Suprapubic skin (tissue), 4 donors: Measurements from ENCODE around the gene STX11.

Experiments used
- CTCF ChIP-seq, 2 donors: fragments of 200-600 bp in 1 of 2; fragments of 450-650 bp in 1 of 2; sonication (generic) in 1 of 2; IDR thresholded peaks; one replicate each; pipeline ENCODE4 v1.5.1; 2016 to 2019; ENCODE audit warnings: antibody characterized with exemption in 2 of 2, mild to moderate bottlenecking in 1 of 2, moderate library complexity in 1 of 2
- EP300 ChIP-seq: sonication (generic); formaldehyde crosslinking; IDR thresholded peaks from one replicate; pipeline ENCODE4 v1.6.1; 2017; ENCODE audit warnings: antibody characterized with exemption
- POLR2A ChIP-seq, 2 donors: fragments of 450-650 bp; IDR thresholded peaks; one replicate each; pipeline ENCODE4 v1.6.1; 2017; ENCODE audit warnings: antibody characterized with exemption in 2 of 2, mild to moderate bottlenecking in 2 of 2, moderate library complexity in 2 of 2
- POLR2AphosphoS5 ChIP-seq, 3 donors: sonication (generic); formaldehyde crosslinking; IDR thresholded peaks; one replicate each; pipeline ENCODE4 v1.6.1; 2017; ENCODE audit warnings: antibody characterized with exemption in 3 of 3

GRCh38 chr6:144156991-144157390, 6.7 kb downstream of the STX11 start:
- TF ChIP-seq CTCF (IDR thresholded peaks at IDR 0.05), result no peak
- no peak for TF ChIP-seq POLR2A (IDR thresholded peaks at IDR 0.05)
- no peak for TF ChIP-seq EP300
- no peak for TF ChIP-seq POLR2AphosphoS5 (IDR thresholded peaks at IDR 0.05)
